ENCODE data around the gene DNM1L. TPM values are rescaled to one million over a fixed set of nuclear protein-coding genes. Genes with fewer than 3 reads are reported as not detected.

Gene DNM1L
- total and polyA plus RNA-seq, 9 of the 15 experiments (the other 6 are each of a cell fraction or from before 2014, with no cell fraction given) = 24.1 to 82.8 (median 61.5) TPM

DNA sequence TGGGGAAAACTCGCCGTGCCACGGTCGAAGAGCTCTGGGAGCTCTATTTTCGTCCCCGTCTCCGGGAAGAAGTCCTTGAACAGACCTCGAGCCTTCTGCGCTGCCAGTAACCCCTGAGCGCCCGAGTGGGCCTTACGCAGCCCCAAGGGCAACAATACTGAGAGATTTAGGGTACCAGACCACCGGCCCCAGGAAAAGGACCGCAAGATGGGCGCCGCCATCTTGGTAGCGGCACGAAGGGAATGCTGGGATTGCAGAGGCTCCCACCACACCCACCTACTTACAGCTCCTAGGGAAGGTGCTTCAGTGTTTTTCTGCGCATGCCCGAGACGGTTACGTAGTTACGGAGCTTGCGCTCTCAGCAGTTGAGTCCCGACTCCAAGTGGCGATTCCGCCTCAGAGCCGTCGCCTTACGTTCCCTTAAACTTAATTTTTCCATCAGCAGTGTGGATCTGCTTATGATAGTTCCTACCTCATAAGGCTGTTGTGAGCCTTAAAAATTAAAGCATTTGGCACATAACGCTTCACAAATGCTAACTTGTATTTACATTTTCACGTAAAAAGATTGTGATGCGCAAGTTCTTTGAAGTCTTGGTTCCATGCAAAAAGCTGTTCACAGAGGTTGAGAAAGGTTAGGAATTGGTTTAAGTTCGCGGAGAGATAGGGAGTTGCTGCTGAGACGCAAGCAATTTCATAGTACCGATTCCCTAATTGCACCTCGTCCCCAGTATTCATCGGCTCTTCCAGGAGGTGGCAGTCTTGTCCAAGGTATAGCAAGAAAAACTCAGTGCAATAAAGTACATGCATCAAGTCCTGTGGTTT lies 76.8 kb downstream of the DNM1L start, which contains the start of gene YARS2 (continued):
- TF ChIP-seq, protein P1, sequence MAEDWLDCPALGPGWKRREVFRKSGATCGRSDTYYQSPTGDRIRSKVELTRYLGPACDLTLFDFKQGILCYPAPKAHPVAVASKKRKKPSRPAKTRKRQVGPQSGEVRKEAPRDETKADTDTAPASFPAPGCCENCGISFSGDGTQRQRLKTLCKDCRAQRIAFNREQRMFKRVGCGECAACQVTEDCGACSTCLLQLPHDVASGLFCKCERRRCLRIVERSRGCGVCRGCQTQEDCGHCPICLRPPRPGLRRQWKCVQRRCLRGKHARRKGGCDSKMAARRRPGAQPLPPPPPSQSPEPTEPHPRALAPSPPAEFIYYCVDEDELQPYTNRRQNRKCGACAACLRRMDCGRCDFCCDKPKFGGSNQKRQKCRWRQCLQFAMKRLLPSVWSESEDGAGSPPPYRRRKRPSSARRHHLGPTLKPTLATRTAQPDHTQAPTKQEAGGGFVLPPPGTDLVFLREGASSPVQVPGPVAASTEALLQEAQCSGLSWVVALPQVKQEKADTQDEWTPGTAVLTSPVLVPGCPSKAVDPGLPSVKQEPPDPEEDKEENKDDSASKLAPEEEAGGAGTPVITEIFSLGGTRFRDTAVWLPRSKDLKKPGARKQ (CRISPR knock-in tag; IDR thresholded peaks at IDR 0.05) = no peak
- TF ChIP-seq TEAD4 (IDR thresholded peaks at IDR 0.05; ENCODE audit: low read length) = no peak
- TF ChIP-seq TEAD4 (CRISPR knock-in tag; IDR thresholded peaks at IDR 0.05; ENCODE audit: borderline replicate concordance) = no peak
- peak; percentile 78 for TF ChIP-seq HDAC3 (IDR thresholded peaks at IDR 0.05; ENCODE audit: borderline replicate concordance, partially characterized antibody)
- no peak for TF ChIP-seq HES1 (IDR thresholded peaks at IDR 0.05; ENCODE audit: low read depth)
- TF ChIP-seq ZNF583 (CRISPR knock-in tag; IDR thresholded peaks at IDR 0.05) = no peak
- TF ChIP-seq TAF7 (tag; IDR thresholded peaks at IDR 0.05) = peak; percentile 93
- TF ChIP-seq, protein P2, sequence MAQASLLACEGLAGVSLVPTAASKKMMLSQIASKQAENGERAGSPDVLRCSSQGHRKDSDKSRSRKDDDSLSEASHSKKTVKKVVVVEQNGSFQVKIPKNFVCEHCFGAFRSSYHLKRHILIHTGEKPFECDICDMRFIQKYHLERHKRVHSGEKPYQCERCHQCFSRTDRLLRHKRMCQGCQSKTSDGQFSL (CRISPR knock-in tag; IDR thresholded peaks at IDR 0.05) = no peak
- TF ChIP-seq, protein P2 (tag; IDR thresholded peaks at IDR 0.05) = no peak
- TF ChIP-seq U2AF1 (optimal IDR thresholded peaks at IDR 0.05; ENCODE audit: low read depth, low read length) = no peak
- TF ChIP-seq EZH2 (IDR thresholded peaks at IDR 0.05; ENCODE audit: borderline replicate concordance, low read depth, low read length) = no peak
- peak; percentile 98 for TF ChIP-seq HNRNPLL (IDR thresholded peaks at IDR 0.05; ENCODE audit: low read depth, low read length, poor library complexity, severe bottlenecking)
- TF ChIP-seq ARID4B (CRISPR knock-in tag; IDR thresholded peaks at IDR 0.05) = no peak; the same call in 1 of the 2 replicates
- TF ChIP-seq ZNF511 (CRISPR knock-in tag; IDR thresholded peaks at IDR 0.05) = no peak
- no peak for TF ChIP-seq ZNF586 (CRISPR knock-in tag; conservative IDR thresholded peaks at IDR 0.05)
